ENCODE data around the gene CNTFR.

CNTFR gene

GRCh38 chr9:34572628-34573027 is 16.9 kb downstream of the CNTFR start:
- no peak for DNase-seq (ENCODE audit: low read depth, low spot score)

- DNase-seq (ENCODE audit: low read depth, low spot score) = no peak
Measured at GRCh38 chr9:34572092-34572491, 17.4 kb downstream of the CNTFR start.

- DNase-seq (ENCODE audit: low read depth, low spot score) = no peak
Measured at GRCh38 chr9:34571481-34571810, 18.1 kb downstream of the CNTFR start.

- DNase-seq (ENCODE audit: low read depth, low spot score) = no peak
Measured at GRCh38 chr9:34570809-34571480, 18.6 kb downstream of the CNTFR start.

GRCh38 chr9:34570376-34570775 is 19.1 kb downstream of the CNTFR start:
- no peak for DNase-seq (ENCODE audit: low read depth, low spot score)

GRCh38 chr9:34568774-34569173 is 20.8 kb downstream of the CNTFR start:
- no peak for DNase-seq (ENCODE audit: low read depth, low spot score)

- DNase-seq (ENCODE audit: low read depth, low spot score) = no peak
Measured at GRCh38 chr9:34568133-34568532, 21.4 kb downstream of the CNTFR start.

- no peak for DNase-seq (ENCODE audit: low read depth, low spot score)
Measured at GRCh38 chr9:34566972-34567371, 22.6 kb downstream of the CNTFR start.

GRCh38 chr9:34566322-34566721 is 23.2 kb downstream of the CNTFR start:
- DNase-seq (ENCODE audit: low read depth, low spot score) = no peak

GRCh38 chr9:34565856-34566255 is 23.7 kb downstream of the CNTFR start:
- no peak for DNase-seq (ENCODE audit: low read depth, low spot score)

GRCh38 chr9:34564617-34565016 is 24.9 kb downstream of the CNTFR start:
- DNase-seq (ENCODE audit: low read depth, low spot score) = no peak

GRCh38 chr9:34563262-34563661 is 26.3 kb downstream of the CNTFR start:
- no peak for DNase-seq (ENCODE audit: low read depth, low spot score)

GRCh38 chr9:34562135-34562745 is 27.3 kb downstream of the CNTFR start:
- no peak for DNase-seq (ENCODE audit: low read depth, low spot score)

GRCh38 chr9:34560599-34561214 is 28.8 kb downstream of the CNTFR start:
- no peak for DNase-seq (ENCODE audit: low read depth, low spot score)

- no peak for DNase-seq (ENCODE audit: low read depth, low spot score)
Measured at GRCh38 chr9:34559624-34560455, 29.7 kb downstream of the CNTFR start.

- no peak for DNase-seq (ENCODE audit: low read depth, low spot score)
Measured at GRCh38 chr9:34558919-34559623, 30.5 kb downstream of the CNTFR start.

GRCh38 chr9:34558364-34558763 is 31.2 kb downstream of the CNTFR start:
- DNase-seq (ENCODE audit: low read depth, low spot score) = no peak

- DNase-seq (ENCODE audit: low read depth, low spot score) = no peak
Measured at GRCh38 chr9:34557426-34558321, 31.9 kb downstream of the CNTFR start.

- no peak for DNase-seq (ENCODE audit: low read depth, low spot score)
Measured at GRCh38 chr9:34556949-34557348, 32.6 kb downstream of the CNTFR start.

- no peak for DNase-seq (ENCODE audit: low read depth, low spot score)
Measured at GRCh38 chr9:34555936-34556525, 33.5 kb downstream of the CNTFR start.
